Activated gamma-delta T cell treated with Interleukin-2 at 50 U/mL for 16 hours (primary cell): ENCODE measurements around the gene VIPR2.
"Not testable (repeated sequence)": the region's sequence is repeated elsewhere in the genome, so short reads cannot be mapped to it uniquely, and the experiment has no call there.

Experiments used
- DNase-seq: peaks from one replicate; pipeline ENCODE4 v3.0.0-alpha.2; 2020

The VIPR2 gene

GRCh38 chr7:159022238-159022993 is 122.3 kb downstream of the VIPR2 start:
- DNase-seq = no peak

DNA sequence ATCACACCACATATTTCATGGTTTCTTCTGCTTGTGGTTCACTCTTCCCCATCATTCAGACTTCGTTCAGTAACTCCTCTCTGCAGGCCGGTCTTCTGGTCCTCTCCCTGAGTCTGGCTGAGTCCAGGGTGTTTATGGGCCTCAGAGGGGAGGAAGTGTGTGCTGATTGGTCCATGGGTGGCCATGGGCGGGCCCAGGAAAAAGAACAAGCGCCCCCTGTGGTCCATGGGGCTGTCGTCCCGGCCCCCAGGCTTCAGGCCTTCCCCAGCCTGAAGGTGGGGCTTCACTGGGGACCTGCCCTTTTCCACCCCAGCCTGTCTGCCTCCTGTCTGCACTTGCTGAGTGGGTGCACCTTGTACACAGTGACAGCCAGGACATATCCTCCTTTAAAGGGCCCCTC is 123.7 kb downstream of the VIPR2 start:
- DNase-seq = no peak

GRCh38 chr7:159019111-159019510 is 125.6 kb downstream of the VIPR2 start:
- DNase-seq = no peak

GRCh38 chr7:159017741-159018140 is 126.9 kb downstream of the VIPR2 start:
- DNase-seq = no peak

DNA sequence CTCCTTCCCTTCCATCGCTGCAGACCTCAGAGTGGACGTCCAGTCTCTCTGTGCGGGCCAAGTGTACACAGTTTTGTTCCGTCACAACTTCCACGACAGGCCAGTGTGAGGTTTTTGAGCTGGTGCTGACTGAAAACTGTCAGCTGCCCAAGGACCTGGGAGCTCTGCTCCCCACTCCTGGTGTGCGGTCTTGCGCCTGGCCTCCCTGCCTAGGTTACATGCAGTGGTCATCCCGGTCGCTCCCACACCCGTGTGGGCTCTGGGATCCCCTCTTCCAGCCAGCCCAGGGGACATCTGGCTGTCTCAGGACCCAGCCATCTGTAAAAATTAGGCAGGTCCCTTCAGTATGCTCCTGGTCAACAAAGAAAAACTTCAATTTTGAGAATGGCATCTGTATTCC is 127.5 kb downstream of the VIPR2 start:
- no peak for DNase-seq

DNA sequence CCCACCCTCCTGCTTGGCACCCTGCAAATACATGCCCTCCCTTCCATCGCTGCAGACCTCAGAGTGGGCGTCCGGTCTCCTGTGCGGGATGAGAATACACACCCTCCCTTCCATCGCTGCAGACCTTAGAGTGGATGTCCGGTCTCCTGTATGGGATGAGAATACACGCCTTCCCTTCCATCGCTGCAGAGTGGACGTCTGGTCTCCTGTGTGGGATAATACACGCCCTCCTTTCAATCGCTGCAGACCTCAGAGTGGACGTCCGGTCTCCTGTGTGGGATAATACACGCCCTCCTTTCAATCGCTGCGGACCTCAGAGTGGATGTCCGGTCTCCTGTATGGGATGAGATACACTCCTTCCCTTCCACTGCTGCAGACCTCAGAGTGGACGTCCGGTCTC is 128.1 kb downstream of the VIPR2 start:
- DNase-seq = no peak

DNA sequence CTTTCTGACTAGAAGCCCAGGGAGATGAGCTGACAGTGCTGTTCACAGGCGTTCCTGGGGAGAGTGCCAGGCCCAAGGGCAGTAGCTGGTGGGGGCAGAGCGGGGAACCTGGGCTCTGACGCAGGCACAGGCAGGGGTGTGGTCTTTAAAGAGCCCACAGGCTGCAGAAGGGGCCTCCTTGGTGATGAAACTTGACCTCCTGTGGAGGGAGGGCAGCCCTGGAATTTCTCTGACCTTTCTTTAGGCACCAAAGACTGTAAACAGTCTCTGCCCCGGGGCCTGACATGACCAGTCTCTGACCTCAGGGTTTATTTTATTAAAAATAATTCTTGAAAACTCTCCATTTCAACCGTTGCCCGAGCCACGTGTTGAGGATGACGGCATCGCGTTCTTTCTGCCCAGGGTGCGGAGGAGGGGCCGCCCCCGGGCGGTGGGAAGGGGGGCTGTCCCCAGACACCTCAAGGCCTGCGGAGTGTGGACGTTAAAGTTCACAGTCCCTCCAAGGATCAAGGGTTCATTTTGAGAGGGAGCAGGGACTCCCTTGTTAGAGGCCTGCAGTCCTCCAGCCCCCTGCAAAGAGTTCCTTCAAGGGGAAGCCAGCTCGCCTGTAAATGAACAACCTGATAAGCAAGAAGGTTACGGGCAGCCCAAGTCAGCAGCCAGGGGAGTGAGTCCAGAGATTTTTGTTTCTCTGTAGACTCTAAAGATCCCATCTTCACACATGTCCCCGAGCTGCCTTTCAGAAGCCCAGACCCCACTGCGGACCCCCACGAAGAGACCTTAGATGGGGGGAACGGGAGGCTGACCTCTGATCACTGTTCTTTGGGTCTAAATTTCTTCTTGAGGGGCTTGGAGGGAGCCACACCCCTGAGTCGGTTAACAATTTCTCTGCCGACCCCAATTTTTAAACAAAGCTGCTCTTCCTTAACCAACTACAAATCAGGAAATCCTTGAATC is 128.9 kb downstream of the VIPR2 start:
- DNase-seq = no peak

DNA sequence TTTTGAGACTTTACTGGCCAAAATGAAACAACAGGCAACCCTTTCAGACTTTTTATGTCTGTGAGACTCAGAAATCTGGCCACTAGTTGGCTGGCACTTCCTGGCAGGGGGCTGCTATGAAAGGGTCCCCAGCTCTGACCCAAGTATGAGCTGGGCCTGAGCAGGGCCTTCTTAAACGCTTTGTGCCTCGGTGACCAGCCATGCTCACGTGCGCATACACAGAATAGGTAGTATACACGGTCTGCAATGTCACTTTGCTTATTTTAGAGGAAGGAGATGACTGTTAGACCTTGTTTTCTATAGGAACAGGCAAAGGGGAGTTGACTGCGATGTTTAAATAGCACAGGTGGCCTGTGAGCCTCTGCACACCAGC is 129.6 kb downstream of the VIPR2 start:
- DNase-seq = no peak

DNA sequence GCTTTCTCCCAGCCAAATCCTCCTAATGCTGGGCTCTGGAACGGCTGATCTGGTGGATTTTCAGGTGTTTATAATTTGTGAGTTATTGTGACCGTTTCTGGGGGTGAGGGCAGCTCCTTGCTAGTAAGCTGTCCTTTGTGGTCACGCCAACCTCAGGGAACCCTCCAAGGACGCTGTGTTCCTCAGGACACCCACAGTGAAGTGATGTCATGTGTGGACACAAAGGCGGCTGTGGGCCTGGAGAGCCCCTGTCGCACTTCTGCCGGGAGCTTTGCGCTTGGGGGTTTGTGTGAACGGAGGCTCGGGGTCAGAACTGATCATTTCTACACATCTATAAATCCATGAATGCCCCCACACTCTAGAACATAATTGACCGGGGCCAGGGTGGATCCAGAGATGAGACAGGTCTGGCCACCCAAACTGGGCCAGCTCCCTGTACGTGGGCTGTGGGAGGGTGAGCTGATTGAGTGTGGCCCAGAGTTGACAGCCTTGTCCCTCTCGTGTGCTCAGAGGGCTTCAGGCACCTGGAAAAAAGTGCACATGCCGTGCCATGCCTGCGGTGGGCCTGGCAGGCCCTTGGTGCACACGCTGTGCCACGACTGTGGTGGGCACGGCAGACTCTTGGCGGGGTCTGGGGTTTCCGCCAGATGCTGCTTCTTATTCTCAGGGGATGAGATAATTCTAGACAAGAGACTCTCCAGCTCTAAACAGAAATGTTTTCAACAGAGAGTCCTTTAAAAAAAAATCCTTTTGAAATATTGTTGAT is 130.2 kb downstream of the VIPR2 start:
- no peak for DNase-seq

- no peak for DNase-seq
Observed at GRCh38 chr7:159013825-159014289, 130.8 kb downstream of the VIPR2 start.

DNA sequence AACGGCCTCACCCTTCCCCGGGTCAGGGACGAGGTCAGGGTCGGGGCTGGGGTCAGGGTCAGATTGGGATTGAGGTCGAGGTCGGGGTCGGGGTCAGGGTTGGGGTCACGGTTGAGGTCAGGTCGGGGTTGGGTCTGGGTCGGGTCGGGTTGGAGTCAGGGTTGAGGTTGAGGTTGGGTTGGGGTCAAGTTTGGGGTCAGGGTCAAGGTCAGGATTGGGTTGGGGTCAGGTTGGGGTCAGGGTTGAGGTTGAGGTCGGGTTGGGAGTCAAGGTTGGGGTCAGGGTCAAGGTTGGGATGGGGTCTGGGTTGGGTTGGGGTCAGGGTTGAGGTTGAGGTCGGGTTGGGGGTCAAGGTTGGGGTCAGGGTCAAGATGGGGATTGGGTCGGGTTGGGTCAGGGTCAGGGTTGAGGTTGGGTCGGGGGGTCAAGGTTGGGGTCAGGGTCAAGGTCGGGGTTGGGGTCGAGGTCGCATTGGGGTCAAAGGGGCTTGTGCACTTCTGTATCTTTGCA is 131.4 kb downstream of the VIPR2 start:
- no peak for DNase-seq

DNA sequence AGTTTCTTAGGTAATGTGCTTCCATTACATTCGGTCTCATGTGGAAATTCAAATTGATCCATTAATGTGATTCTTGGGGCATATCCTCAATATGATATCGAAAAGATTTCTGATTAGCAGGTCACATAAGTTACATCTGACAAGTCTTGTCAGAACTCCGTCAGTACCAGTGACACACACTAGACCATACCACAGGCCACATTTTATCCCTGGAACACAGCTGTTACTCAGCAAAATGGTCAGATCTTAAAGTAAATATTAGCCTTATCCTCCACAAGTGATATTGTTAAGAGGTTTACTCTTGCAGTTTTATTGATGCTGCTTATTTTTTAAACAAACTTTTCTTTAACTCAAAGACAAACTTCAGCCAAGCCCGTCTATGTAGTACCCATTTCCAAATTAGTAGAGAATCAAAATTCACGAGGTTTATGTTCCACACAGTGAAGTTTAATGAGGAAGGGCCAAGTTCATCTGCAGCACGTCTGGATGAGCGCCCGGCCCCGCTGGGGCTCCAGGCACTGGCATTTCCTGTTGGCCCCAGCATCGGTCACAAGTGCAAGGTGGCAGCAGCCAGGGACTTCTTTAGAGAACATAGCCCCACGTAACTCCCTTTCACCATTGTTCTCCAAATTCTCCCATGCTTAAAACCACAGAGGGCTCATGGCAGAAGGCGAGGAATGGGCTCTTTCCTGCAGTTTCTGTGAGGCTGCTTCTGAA is 132.2 kb downstream of the VIPR2 start:
- DNase-seq = no peak

DNA sequence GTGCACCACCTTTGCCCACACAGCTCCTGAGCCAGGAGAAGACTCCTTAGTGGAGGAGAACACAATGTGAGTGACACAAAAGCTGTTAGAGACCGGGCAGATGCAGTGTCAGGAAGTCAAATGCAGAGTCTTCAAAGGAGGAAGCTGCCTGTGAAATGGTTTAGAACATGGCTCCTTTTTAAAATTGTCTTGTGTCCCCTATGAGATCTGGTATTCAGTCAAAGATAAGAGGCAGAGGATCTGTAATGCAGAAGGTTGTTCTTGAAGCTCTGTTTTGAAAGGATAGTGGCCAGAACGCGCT is 133.0 kb downstream of the VIPR2 start:
- no peak for DNase-seq

- DNase-seq = no peak
Observed at GRCh38 chr7:159010937-159011721, 133.5 kb downstream of the VIPR2 start.

DNA sequence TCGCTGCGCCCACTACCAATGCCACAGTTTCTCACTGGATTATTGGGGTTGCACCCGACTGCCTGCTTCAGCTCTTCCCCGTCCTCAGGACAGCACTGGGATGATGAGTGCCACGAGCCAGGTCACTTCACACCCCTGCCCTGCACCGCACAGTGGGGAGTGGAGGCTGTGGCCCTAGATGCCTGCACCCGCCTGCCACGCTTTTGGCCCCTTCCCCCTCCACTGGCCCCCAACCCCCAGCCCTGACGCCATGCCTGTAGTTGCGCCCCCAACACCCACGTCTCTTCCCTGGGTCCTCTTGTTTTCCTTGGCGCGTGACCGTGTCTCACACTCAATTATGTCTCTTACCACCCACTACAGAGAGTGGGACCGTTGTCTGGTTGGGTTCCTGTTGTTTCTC is 134.3 kb downstream of the VIPR2 start:
- no peak for DNase-seq

- DNase-seq = no peak
Observed at GRCh38 chr7:159009951-159010350, 134.7 kb downstream of the VIPR2 start.

DNA sequence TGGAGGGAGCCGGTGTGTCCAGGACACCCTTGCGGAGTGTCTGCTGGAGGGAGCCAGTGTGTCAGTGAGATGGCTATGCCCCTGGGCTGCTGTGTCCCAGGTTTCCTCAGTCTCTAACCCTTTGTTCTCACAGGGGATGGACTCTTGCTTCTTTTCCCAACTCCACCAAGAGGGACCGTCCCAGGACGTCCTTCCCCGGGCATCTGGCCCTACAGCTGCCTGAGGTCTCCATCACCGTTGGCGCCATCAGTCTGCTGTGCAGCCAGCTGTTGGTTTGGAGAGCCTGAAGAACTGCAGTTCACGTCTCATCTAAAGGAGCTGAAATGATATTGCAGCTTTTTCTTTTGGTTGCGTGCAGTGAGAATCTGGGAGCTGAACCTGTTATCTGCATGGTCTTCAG is 136.2 kb downstream of the VIPR2 start:
- no peak for DNase-seq

DNA sequence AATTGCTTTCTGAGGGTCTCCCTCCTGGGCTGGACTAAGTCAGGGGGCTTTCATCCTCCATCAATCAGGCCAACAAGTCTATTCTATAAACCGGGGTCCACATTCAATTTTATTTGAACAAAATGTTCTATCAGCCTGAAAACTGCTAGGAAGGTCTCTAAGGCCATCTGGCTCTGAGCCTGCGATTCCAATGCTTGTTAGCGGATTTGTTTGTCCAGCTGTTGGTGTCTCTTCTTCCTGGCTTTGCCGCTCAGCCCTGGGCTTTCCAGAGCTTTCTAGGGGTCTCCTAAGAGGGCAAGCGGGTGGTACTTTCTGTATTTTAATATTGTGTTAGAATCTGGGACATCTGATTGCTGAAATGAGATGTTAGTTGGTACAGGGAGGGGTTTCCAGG is 136.7 kb downstream of the VIPR2 start:
- no peak for DNase-seq

GRCh38 chr7:159007364-159007995 is 137.2 kb downstream of the VIPR2 start:
- DNase-seq = no peak

DNA sequence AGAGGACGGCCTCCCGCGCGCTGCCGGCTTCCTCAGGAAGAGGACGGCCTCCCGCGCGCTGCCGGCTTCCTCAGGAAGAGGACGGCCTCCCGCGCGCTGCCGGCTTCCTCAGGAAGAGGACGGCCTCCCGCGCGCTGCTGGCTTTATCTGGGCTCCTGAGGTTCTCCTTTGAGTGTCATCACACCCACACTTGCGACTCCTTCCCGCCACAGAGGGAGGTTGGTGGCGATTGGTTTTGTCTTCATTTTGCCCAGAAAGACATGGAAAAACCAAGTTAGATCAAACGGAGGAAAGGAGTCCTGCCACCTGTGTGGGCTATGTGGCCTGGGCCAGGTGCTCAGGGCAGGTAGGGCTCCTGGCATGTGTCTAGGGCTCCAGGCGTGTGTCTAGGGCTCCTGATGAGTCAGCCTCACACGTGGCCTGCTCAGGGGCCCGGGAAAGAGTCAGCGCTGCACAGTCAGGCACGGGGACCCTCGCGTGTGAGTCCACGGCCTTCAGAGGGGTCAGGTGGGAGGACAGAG is 138.0 kb downstream of the VIPR2 start:
- DNase-seq = no peak

- DNase-seq = not testable (repeated sequence)
Observed at GRCh38 chr7:159006022-159006609, 138.6 kb downstream of the VIPR2 start.
